Lung microvascular endothelial cell (primary cell): ENCODE measurements around the gene PTGER1. TPM values are rescaled to one million over a fixed set of nuclear protein-coding genes. Genes with fewer than 3 reads are reported as not detected.
"Not testable (repeated sequence)": the region's sequence is repeated elsewhere in the genome, so short reads cannot be mapped to it uniquely, and the experiment has no call there.

Source experiments
- DNase-seq, 2 donors: peaks; one replicate each; pipeline versions ENCODE4 v3.0.0 to v3.0.0-alpha.2; 2010; ENCODE audit warnings: low read depth in 2 of 2
- total RNA-seq: library from RNA; depleted of rRNA; stranded (reverse); fragments of >200 nt; gene quantifications from 2 replicates; pipeline ENCODE4 v1.2.1, GENCODE V29; 2014

Gene PTGER1
- total RNA-seq, 1 donor from 2014 or later = 0.20 TPM

DNA sequence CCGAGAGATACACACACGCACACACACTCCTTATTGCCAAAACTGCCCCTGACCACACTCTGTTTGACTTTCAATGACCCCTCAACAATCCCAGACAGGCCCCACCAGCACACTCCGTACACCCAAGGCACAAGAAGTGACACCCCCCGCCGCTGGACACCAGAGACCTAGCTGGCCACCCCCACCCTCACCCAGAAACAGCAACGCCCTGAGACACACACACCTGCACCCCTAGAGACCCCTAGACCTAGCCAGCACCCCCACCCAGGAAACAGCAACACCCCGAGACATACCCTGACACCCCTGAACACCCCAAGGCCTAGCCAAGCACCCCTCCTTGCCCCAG lies 1.1 kb upstream of the PTGER1 start:
- no peak for DNase-seq

- DNase-seq = no peak
Measured at GRCh38 chr19:14474827-14475226, 327 bp downstream of the PTGER1 start.

- peak in 1 of 2 donors; percentile 54 for DNase-seq
Measured at GRCh38 chr19:14473978-14474578, 1.1 kb downstream of the PTGER1 start.

- peak; percentile 31 to 67 for DNase-seq
Measured at GRCh38 chr19:14473073-14473977, 1.8 kb downstream of the PTGER1 start.

DNA sequence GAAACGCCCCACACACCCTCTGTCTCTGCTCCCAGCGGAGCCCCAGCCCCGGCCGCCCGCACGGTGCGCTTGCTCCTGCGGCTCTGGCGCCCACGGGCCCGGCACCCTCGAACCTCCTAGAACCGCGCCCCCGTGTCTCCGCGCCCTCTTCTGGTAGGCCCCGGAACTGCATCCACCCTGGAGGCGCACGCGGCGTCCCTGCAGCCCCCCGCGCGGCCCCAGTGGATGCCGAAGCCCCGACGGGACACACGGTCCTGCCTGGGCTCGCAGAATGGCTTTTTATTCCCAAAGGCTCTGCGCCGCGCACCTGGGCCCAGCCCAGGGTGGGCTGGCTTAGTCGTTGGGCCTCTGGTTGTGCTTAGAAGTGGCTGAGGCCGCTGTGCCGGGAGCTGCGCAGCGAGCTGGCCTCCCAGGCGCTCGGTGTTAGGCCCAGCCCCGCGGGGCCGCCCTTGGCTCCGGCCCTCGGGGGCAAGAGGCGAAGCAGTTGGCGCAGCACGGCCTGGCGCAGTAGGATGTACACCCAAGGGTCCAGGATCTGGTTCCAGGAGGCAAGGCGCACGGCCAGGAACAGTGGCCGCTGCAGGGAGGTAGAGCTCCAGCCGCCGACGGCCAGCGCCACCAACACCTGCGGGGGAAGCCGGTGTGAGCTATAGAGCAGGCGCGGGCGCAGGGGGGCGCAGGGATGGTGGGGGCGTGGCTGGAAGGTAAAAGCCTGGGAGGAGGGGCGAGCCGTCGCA lies 2.8 kb downstream of the PTGER1 start:
- peak; percentile 62 to 69 for DNase-seq

DNA sequence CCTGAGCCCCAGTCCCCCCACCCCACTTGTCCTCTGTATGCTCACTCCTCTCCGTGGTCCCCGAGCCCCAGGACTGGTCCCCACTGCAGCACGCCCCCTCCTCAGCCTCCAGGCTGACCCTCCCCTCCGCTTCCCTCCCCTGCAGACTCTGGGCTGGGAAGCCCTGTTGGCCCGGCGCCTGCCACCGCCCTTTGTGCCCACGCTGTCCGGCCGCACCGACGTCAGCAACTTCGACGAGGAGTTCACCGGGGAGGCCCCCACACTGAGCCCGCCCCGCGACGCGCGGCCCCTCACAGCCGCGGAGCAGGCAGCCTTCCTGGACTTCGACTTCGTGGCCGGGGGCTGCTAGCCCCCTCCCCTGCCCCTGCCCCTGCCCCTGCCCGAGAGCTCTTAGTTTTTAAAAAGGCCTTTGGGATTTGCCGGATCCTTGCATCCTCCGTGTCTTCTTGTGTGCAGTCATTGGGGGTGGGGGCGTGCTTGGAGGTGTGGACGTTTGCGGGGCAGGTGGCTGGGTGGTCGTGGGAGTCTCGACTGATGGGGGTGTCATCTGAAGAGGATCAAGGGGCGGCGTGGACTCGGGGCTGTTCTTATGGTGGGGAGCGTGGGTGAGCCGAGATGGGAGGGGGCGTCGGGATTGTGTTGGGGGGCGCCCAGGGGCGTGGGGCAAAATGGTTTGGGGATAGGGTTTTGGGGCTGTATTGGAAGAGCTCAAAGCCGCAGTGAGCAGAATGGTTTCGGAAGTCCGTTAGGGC lies 3.5 kb downstream of the PTGER1 start:
- DNase-seq = no peak

DNA sequence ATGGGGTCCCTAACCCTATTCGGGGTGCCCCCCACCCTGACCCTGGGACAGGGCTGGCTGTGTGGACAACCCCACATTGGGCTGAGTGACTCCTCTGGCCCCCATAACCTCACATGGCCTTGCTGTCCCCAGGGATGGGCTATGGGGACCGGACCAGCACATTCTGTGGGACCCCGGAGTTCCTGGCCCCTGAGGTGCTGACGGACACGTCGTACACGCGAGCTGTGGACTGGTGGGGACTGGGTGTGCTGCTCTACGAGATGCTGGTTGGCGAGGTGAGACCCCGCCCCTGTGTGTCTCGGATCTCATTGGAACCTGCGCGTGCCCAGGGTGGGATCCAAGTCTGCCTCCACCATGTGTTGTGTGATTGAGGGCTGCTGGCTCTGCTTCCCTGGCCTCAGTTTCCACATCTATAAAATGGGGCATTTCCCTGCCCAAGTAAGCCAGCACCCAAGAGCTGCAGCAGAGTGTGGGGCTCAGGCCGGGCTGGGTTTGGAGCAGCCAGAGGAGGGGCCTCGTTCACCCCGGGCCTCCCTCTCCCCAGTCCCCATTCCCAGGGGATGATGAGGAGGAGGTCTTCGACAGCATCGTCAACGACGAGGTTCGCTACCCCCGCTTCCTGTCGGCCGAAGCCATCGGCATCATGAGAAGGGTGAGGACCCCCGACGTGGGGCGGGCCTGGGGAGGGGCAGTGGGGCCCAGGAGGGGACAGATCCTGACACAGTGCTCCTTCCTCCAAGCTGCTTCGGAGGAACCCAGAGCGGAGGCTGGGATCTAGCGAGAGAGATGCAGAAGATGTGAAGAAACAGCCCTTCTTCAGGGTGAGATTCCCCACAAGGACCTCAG lies 4.9 kb downstream of the PTGER1 start:
- DNase-seq = no peak

- DNase-seq = no peak
Measured at GRCh38 chr19:14467816-14468215, 7.3 kb downstream of the PTGER1 start.

DNA sequence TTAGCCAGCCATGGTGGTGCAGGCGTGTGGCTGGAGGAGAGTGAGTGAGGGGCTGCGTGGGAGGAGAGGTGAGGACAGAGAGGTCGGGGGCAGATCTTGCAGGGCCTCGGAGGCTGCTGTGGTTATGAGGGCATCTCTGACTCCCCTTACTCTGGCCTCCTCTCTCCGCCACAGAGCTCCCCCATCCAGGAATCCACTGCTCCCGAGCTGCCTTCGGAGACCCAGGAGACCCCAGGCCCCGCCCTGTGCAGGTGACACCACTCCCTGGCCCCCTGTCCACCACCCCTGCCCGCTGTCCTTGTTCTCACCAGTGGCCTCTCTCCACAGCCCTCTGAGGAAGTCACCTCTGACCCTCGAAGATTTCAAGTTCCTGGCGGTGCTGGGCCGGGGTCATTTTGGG lies 7.8 kb downstream of the PTGER1 start:
- DNase-seq = no peak

GRCh38 chr19:14463747-14464146 lies 11.4 kb downstream of the PTGER1 start:
- no peak for DNase-seq

DNA sequence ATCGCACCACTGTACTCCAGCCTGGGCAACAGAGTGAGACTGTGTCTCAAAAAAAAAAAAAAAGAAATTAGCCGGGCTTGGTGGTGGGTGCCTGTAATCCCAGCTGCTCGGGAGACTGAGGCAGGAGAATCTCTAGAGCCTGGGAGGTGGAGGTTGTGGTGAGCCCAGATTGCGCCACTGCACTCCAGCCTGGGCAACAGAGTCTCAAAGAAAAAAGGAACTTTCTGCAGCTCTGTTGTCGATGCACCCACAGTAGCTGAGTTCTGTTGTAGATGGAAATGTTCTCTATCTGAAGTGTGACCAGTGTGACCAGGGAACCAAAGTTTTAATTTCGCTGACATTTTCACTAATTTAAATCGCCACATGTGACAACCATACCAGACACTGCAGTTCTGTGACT lies 12.8 kb downstream of the PTGER1 start:
- not testable (repeated sequence) for DNase-seq

GRCh38 chr19:14460935-14461334 lies 14.2 kb downstream of the PTGER1 start:
- DNase-seq = no peak

DNA sequence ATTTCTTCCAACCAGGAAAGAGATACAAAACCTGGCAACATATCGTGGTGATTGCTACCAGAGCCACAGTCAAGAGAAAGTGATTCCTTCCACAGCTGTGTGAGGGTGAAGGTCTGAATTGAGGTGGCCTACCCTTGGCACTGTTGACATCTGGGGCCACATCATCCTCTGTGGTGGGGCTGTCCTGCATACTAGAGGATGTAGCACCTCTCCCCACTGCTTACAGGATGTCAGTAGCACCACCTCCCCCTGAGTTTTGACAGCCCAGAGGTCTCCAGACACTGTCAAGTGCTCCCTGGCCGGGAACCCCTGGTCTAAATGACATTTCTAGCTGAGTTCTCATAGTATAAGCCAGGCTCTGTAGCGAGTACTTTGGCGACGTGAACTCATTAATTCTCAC lies 15.5 kb downstream of the PTGER1 start:
- DNase-seq = no peak

- not testable (repeated sequence) for DNase-seq
Measured at GRCh38 chr19:14452303-14452702, 22.9 kb downstream of the PTGER1 start.

DNA sequence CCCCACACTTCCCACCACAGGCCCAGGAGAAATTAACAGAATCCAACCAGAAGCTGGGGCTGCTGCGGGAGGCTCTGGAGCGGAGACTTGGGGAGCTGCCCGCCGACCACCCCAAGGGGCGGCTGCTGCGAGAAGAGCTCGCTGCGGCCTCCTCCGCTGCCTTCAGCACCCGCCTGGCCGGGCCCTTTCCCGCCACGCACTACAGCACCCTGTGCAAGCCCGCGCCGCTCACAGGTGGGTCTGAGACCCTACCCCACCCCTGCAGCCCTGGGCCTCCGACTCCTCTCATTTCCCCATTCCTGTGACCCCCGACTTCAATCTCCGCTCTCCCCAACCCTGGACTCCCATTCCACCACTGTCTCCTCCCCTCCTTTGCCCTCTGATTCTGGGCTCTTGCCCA lies 24.3 kb downstream of the PTGER1 start:
- DNase-seq = no peak

DNA sequence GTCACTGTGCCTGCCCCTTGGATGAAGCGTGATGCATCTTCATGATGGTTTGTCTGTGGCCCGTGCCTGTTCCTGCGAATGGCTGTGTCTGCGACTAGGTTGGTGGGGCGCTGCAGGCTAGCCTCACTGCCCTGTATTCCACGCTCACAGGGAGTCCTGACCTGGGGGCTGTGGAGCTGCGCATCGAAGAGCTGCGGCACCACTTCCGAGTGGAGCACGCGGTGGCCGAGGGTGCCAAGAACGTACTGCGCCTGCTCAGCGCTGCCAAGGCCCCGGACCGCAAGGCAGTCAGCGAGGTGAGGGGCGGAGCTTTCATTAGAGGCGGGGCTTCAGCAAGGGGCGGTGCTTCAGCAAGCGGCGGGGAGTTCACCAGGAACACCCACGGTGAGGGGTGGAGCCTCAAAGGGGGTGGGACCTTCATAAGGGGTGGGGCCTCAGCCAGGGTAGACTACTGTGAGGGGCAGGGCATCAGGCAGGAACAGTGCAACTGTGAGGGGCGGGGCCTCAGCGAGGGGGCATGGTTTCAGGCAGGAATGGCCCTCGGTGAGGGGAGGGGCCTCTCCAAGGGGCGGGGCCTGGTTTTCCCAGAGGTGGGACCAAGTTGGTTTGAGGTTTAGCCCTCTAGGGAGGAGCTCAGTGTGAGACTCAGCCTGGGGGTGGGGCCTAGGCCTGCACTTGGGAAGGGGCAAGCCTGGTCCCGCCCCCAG lies 24.8 kb downstream of the PTGER1 start:
- peak; percentile 68 to 72 for DNase-seq

- no peak for DNase-seq
Measured at GRCh38 chr19:14449321-14449720, 25.8 kb downstream of the PTGER1 start.

DNA sequence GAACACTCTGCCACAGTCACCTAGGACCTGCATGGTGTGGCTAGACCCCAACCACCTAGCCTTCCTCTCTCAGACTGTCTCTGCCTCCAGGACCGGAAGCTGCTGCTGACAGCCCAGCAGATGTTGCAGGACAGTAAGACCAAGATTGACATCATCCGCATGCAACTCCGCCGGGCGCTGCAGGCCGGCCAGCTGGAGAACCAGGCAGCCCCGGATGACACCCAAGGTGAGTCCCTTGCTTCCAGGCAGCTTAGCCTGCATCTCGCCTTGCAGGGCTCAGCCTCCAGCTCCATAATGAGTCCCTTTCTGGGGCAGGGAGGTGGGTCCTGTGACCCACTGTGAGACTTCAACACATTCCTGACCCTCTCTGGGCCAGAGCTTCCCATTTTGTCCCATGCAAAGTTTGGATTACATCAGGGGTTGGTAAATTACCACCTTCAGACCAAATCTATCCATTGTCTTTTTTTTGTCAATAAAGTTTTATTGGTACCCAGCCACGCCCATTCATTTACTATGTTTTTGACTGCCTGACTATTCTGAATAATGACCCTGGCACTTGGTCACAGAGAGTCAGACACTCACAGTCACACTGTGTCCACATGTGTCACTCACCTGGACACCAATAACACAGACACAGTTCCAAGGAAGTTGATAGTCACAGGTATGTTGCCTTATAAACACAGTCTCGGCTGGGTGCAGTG lies 28.7 kb downstream of the PTGER1 start:
- DNase-seq = no peak

- DNase-seq = no peak
Measured at GRCh38 chr19:14443632-14444216, 31.4 kb downstream of the PTGER1 start.
